GM15510 (cell line): ENCODE results near the gene COL4A2.

Experiments
- POLR2A ChIP-seq: IDR thresholded peaks from 3 replicates; pipeline ENCODE4 v1.6.1; 2011; ENCODE audit warnings: borderline replicate concordance; ENCODE audit not compliant: insufficient read length; ENCODE audit errors: extremely low read depth

COL4A2 gene

GRCh38 chr13:110511509-110512181 lies 204.6 kb downstream of the COL4A2 start:
- no peak for TF ChIP-seq POLR2A

- no peak for TF ChIP-seq POLR2A
Measured at GRCh38 chr13:110512198-110512740, 205.2 kb downstream of the COL4A2 start.

GRCh38 chr13:110516500-110516899 lies 209.4 kb downstream of the COL4A2 start:
- no peak for TF ChIP-seq POLR2A

GRCh38 chr13:110517505-110518225 lies 210.6 kb downstream of the COL4A2 start:
- TF ChIP-seq POLR2A: no peak

- TF ChIP-seq POLR2A: no peak
Measured at GRCh38 chr13:110518226-110518525, 211.1 kb downstream of the COL4A2 start.

DNA sequence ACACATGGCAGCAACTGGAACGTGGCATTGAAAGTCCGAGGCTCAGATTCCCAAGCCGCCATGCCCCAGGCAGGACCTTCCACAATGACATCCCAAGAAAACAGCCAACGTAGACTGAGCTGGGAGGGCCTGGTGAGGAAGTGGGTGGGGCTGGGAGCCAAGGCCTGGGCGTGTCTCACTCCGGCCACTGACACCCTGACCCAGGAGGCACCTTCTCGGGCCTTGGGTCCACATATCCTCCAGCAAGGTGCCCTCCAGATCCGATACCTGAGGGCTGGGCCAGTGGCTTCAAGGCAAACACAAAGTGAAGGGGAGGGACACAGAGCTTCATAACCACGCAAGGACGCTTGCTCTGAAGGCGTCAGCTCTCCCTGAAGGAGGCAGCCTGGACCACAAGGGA lies 211.5 kb downstream of the COL4A2 start:
- TF ChIP-seq POLR2A: no peak

GRCh38 chr13:110519046-110519445 lies 212.0 kb downstream of the COL4A2 start:
- no peak for TF ChIP-seq POLR2A

- TF ChIP-seq POLR2A: no peak
Measured at GRCh38 chr13:110519506-110519905, 212.4 kb downstream of the COL4A2 start.

GRCh38 chr13:110520431-110521295 lies 213.6 kb downstream of the COL4A2 start:
- no peak for TF ChIP-seq POLR2A

DNA sequence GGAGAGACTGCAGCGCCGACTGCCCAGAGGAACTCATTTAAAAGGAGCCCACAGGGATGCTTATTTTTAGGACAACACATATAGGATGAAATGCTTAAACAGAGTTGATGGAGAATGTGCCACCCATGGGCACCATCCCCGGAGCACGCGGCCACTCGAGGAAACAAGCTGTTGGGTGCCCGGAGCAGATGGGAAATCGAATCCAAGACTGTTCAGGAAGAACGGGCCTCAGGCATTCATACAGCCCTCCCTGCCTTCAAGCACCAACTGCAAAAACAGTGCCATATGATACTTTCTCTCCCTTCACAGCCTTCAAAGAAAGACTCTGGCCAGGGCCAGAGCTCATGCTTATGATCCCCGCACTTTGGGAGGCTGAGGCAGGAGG lies 214.2 kb downstream of the COL4A2 start:
- TF ChIP-seq POLR2A: no peak

GRCh38 chr13:110521946-110522345 lies 214.9 kb downstream of the COL4A2 start:
- TF ChIP-seq POLR2A: no peak

DNA sequence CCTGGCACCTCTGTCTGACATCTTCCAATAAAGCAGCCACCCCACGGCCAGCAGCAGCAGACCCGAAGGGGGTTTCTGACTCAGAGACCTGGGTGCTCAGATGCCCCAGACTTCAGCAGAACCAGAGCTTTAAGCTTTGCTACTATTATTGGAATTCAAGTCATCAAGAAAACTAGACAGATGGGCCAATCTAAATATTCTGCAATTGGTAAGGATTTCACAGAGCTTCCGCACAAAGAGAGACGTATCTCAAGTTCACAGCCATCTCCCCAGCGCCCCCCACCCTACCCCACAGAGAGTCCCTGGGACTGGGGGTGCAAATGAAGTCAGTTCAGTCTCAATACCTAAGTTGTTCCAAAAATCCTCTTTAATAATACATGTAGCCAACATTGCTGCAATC lies 215.6 kb downstream of the COL4A2 start:
- TF ChIP-seq POLR2A: no peak

DNA sequence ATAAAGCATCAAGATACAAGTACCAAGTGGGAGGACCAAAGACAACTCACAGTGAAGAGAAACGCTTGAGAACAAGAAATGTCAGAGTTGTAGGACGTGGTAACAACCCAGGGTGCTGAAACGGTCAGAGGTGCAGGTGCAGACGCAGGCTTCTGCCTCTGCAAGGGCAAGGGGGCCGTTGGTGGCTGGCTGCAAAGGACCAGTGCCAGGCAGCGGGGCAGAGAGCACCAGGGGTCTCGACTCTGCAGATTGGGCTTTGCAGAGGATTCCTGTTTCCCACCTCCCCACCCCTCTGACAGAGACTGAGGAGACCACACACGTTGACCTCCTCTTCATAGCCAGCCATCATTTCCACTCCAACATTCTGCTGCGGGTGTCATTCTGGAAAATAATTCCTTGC lies 216.1 kb downstream of the COL4A2 start:
- TF ChIP-seq POLR2A: no peak

DNA sequence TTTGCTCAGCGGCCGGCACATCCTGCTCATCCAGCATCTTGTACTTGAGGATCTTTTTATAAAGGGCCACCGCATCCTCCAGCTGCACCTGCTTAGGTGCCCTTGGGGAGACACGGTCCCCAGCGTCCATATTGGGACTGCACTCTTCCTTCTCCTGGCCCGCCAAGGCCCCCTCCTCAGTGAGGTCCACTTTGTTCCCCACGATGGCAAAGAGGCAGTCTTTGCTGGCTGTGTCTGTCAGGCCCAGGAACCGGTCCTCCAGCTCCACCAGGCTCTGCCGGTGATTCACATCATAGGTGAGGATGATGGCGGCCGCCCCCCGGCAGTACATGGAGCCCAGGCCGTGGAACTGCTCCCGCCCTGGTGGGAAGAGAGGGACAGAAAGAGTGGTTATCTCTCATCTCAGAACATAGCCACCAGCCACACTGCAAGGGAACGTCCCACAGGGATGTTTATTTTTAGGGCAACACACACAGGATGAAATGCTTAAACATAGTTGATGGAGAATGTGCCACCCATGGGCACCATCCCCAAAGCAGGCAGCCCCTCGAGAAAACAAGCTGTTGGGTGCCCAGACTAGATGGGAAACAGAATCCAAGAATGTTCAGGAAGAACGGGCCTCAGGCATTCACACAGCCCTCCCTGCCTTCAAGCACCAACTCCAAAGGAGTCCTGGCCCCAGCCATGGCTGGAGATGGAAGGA lies 216.9 kb downstream of the COL4A2 start:
- TF ChIP-seq POLR2A: no peak
